GM18499 (cell line): Measurements from ENCODE around the gene DUOXA1.

ENCODE experiments used
- ATAC-seq: cut with Tn5 transposase; IDR thresholded peaks from one replicate; pipeline ENCODE4 v1.9.1; 2021; ENCODE audit warnings: moderate number of reproducible peaks; ENCODE audit not compliant: insufficient read depth, unreplicated experiment

DUOXA1 gene, protein sequence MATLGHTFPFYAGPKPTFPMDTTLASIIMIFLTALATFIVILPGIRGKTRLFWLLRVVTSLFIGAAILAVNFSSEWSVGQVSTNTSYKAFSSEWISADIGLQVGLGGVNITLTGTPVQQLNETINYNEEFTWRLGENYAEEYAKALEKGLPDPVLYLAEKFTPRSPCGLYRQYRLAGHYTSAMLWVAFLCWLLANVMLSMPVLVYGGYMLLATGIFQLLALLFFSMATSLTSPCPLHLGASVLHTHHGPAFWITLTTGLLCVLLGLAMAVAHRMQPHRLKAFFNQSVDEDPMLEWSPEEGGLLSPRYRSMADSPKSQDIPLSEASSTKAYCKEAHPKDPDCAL

DNA sequence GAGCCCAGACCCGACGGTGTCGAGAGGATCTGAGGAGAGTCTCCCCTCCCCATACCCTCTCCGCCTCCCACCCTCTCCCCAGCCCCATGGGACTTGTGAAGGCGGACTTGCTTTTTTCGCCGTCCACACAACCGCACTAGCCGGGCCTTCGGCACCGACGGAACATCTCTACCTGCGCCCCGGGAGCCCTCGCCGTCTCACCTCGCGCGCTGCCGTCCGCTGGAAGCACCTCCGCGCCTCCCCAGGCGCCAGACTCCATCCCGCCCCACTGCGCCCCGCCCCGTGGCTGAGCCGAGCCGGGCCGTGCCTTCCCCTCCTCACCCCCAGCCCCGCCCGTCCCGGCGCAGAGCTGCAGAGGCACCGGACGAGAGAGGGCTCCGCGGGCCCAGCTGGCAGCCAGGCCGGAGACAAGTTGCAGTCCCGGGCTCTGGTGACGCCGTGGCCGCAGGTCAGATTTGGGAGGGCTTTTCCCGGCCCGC, at the start of gene DUOXA1, which contains the start of gene DUOX1:
Gene DUOXA1 (minus strand): TSS at position 229 of the 479 bp plus-strand sequence. CDS start 6,865 bp downstream, outside the sequence.
Gene DUOX1 (plus strand): TSS at position 344 of the 479 bp plus-strand sequence. CDS start 1,973 bp downstream, outside the sequence.
- no peak for ATAC-seq

DNA sequence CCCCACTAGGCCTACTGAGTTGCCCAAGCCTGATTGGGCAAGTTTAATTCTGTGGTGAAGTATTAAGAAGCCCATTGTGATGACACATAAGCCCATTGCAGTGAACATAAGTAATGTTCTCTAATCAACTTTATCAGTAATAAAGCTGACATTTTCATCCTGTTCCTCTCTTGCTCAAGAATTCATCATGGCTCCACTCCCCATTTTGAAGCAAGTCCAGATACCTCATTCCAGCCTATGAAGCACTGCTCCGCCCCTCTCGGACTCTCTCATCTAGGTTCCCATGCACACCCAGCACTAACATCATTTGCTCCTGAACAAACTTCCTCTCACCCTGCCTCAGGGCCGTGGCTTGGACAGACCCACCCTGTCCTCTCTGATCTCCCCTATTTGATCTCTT, 47.6 kb upstream of the DUOXA1 start:
- no peak for ATAC-seq

- ATAC-seq: no peak
Observed at GRCh38 chr15:45174577-45174976, 44.9 kb upstream of the DUOXA1 start.

DNA sequence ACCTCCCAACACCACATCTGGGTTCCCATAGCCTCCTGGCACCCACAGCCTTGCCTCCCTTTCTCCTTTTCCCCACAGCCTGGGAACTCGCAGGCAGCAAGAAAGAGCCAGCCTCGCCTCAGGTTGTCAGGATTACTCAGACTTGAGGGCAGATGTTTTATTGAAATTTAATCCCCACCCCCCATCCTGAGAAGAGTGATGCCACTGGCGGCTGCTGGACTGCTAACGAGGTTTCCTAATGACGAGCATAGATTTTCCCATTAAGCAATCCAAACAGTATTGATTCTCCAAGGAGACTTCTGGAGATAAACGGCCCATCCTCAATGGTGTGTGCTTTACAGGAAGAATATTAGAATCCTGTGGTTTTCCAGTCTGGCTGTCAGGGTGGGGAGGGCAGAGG, 44.4 kb upstream of the DUOXA1 start:
- no peak for ATAC-seq

DNA sequence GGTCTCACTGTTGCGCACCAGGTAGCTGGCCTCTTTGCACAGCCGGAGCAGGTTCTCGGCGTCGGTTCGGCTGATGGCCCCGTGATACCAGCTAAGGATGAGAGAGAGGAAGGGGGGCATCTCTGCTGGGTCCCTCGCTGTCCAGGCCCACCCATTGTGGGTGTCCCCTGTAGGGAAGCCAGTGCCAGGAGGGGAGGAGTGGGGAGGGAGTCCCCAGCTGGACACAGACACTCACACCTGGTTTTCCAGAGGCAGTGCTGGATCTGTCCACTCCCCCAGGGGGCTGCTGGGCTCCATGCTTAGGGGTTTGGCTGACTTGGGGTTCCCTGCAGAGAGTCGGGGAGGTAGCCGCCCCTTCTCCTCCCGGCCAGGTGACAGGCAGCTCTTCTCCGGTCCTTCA, 42.2 kb upstream of the DUOXA1 start:
- ATAC-seq: no peak

GRCh38 chr15:45169608-45170480, 40.2 kb upstream of the DUOXA1 start:
- ATAC-seq: no peak

GRCh38 chr15:45168751-45169551, 39.3 kb upstream of the DUOXA1 start:
- ATAC-seq: no peak

GRCh38 chr15:45168286-45168685, 38.6 kb upstream of the DUOXA1 start:
- no peak for ATAC-seq

DNA sequence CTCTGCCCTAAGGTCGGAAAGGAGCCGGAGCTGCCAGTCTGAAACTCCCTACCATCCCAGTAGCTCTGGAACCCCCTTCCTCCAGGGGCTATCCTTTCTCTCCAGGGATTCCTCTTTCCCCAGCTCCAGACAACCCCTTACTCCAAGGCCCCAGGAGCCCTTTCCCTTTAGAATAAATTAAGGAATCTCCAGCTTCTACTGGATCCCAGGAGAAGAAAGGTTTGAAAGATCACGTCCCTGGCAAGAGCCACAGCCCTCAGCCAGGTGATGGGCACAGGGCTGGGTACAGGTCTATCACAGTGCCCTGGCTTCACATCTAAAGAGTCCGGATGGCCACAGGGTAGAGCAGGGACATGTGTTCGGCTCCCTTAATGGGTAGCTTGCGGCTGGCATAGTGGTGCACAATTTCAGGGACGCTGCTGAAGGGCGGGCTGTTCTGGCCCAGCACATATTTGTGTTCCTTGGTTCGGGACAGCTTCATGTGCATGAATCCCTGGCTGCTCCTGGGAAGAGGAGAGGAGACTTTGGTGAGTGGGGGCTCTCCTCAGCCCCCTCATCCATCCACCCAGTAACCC, 38.0 kb upstream of the DUOXA1 start:
- no peak for ATAC-seq

DNA sequence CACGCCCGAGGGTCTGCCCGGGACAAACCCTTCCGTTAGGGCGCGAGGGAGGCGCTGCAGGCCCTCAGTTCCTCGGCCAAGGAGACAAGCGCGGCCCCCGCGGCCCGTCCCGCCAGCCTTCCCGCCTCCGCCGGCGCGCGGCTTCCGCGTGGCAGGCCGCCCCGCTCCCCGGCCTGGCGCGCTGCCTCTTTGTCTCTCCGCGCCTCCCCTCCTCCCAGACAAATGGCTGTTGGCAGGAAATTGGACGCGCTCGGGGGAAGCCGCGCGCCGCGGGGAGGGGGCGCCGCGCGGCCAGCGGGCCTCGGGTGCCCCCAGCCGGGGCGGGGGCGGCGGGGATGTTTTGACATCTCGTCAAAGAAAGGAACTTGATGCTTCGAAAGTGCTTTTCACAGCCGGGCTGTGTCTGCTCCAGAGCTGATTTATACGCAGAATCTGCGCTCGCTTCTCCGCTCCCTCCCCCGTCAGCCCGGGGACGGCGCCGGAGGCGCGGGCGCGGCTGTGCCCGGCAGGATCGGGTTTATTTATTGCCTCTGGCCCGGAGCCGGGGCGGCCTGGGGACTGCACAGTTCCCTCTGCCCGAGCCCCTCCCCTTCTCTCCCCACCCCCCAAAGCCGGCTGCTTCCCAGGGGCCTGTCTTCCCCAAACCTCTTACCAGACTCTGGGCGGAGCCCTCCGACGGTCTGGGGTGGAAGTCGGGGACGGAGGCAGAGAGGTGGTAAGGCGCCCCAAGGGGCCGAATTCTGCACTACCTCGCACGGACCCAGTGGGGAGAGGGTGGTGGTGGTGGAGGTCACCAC, 37.4 kb upstream of the DUOXA1 start:
- ATAC-seq: peak; percentile 59

DNA sequence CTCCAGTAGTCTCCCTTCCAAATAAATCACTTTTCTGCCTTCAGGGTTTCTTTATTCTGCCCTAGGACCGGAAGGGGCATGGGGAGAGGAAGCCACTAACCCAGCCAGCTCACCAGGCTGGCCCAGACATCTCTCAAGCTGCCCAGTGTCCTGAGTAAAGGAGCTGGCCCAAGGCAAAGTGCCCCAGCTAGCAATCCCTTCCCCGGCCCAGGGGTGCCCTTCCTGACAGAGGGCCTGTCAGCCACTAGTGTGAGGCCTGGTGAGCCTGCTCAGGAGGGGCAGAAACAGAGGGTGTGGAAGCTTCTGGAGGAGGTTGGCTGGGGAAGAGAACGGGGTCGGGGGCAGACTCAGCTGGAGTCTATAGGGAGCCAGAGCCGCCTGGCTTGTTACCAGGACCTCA, 35.9 kb upstream of the DUOXA1 start:
- no peak for ATAC-seq

- no peak for ATAC-seq
Observed at GRCh38 chr15:45164914-45165313, 35.2 kb upstream of the DUOXA1 start.

DNA sequence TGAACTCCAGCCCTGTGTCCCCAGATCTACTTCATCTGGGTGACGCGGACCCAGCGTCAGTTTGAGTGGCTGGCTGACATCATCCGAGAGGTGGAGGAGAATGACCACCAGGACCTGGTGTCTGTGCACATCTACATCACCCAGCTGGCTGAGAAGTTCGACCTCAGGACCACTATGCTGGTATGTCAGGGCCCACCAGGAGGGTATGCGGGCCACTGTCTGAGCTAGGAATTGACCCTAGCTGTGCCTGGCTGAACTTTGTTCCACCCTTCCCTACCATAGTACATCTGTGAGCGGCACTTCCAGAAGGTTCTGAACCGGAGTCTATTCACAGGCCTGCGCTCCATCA, 33.8 kb upstream of the DUOXA1 start:
- no peak for ATAC-seq

DNA sequence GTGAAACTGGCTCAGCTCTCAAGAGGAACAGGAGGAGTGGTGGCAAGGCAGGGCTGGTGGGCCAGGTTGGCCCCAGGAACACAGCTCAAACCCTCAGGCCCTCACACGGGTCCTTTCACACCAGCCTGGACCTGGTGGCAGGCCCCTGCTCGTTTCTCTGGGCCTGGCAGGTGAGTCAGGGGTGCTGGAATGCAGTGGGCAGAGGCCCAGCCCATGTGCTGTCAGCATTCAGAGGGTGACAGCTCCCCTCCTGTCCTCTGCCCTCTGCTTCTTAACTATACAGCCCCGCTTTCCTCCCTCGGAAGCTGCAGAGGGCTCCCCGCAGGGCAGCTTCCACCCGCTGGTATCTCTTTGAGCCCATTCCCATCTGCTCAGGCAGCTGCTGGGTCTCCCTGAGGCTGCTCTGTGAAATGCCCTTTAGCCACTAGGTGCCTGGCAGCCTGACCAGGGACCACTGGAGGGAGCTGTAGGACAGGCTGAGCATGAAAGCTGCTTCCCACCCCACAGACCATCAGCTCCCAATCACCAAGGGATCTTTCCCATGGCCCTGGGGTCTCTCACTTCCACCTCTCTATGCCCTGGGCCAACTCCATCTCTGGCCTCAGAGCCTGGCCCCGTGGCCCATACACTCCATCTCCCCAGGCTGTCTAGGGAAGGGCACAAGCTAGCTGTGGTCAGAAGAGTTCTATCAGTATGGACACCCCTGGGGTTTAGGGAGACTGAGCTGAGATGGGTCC, 33.3 kb upstream of the DUOXA1 start:
- ATAC-seq: no peak

DNA sequence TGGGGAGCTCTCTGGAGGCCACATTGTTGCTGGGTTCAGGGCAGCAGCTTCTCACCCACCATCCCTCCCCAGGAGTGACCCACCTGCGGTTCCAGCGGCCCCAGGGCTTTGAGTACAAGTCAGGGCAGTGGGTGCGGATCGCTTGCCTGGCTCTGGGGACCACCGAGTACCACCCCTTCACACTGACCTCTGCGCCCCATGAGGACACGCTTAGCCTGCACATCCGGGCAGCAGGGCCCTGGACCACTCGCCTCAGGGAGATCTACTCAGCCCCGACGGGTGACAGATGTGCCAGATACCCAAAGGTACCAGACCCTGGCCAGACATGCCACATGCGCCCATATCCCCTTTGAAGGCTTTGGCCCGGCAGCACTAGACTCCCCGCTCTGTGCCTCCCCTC, 32.0 kb upstream of the DUOXA1 start:
- ATAC-seq: no peak

DNA sequence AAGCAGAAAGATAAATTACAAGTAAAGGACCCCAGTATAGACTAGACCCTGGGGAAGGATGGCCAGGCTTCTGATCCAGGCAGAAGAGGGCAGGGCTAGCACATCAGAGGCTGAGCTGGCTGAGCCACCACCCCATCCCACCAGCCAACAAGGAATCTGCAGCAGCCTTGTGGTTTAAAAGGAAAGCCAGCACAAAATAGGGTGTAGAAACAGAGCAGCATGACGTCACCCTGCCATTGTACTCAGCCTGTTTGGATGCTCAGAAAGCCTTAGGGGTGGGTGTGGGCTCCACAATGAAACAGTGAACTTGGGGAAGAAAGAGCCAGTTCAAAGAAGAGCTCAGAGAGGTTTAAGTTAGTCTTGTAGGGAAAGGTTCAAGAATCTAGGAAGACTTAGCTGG, 28.3 kb upstream of the DUOXA1 start:
- ATAC-seq: no peak

GRCh38 chr15:45156744-45157455, 27.2 kb upstream of the DUOXA1 start:
- ATAC-seq: no peak

- no peak for ATAC-seq
Observed at GRCh38 chr15:45155739-45156138, 26.1 kb upstream of the DUOXA1 start.
